DND-41 (cell line): ENCODE measurements around the gene SYNPO2L.
A peak's percentile ranks its signal among the peaks of the same experiment; 100 is the strongest.

Experiments used
- ATAC-seq: fragments of 200-7000 bp; cut with Tn5 transposase; 3 replicates; pipeline ENCODE4 v1.9.1; 2021; ENCODE audit warnings: low read depth; ENCODE audit not compliant: insufficient read depth
- DNase-seq: peaks from one replicate; pipeline ENCODE4 v3.0.0-alpha.2; 2020
- H2AFZ ChIP-seq: 2 replicates; pipeline ENCODE4 v1.6.0; 2012; ENCODE audit warnings: low read depth, low read length
- H3K27ac ChIP-seq: 2 replicates; pipeline ENCODE4 v1.5.1; 2012; ENCODE audit warnings: low read length, inconsistent platforms
- H3K27me3 ChIP-seq: fragments of 200-600 bp; sonication (generic); 2 replicates; pipeline ENCODE4 v1.6.0; 2012; ENCODE audit warnings: low read length, mild to moderate bottlenecking, inconsistent platforms; ENCODE audit not compliant: insufficient read depth, poor library complexity
- H3K36me3 ChIP-seq: 2 replicates; pipeline ENCODE4 v1.5.1; 2012; ENCODE audit warnings: low read length, inconsistent platforms; ENCODE audit not compliant: insufficient read depth
- H3K4me1 ChIP-seq: 2 replicates; pipeline ENCODE4 v1.5.1; 2012; ENCODE audit warnings: mild to moderate bottlenecking, low read length; ENCODE audit not compliant: insufficient read depth
- H3K4me2 ChIP-seq: 2 replicates; pipeline ENCODE4 v1.6.0; 2012; ENCODE audit warnings: mild to moderate bottlenecking, moderate library complexity, low read length, inconsistent platforms; ENCODE audit not compliant: insufficient read depth
- H3K4me3 ChIP-seq, 2 experiments: fragments of 200-600 bp in 1 of 2; shearing (Covaris generic) in 1 of 2; 2 replicates each; pipeline ENCODE4 v1.5.1; 2012 to 2016; ENCODE audit warnings: inconsistent platforms in 2 of 2, low read length in 2 of 2, mild to moderate bottlenecking in 2 of 2, low read depth in 1 of 2, moderate library complexity in 1 of 2
- H3K79me2 ChIP-seq: 2 replicates; pipeline ENCODE4 v1.6.0; 2012; ENCODE audit warnings: low read length, inconsistent platforms; ENCODE audit not compliant: insufficient read depth
- H3K9ac ChIP-seq: 2 replicates; pipeline ENCODE4 v1.6.0; 2012; ENCODE audit warnings: low read depth, mild to moderate bottlenecking, inconsistent platforms, low read length, moderate library complexity
- H3K9me3 ChIP-seq: 2 replicates; pipeline ENCODE4 v1.5.1; 2012; ENCODE audit warnings: low read length, moderate library complexity, mild to moderate bottlenecking, inconsistent platforms; ENCODE audit not compliant: insufficient read depth, severe bottlenecking
- H4K20me1 ChIP-seq: 2 replicates; pipeline ENCODE4 v1.6.0; 2012; ENCODE audit warnings: low read length; ENCODE audit not compliant: insufficient read depth
- CTCF ChIP-seq: IDR thresholded peaks from 2 replicates; pipeline ENCODE4 v1.5.1; 2012; ENCODE audit warnings: borderline replicate concordance, low read length, moderate library complexity, mild to moderate bottlenecking; ENCODE audit not compliant: poor library complexity, severe bottlenecking; ENCODE audit errors: extremely low read depth
- EZH2 ChIP-seq: IDR thresholded peaks from 3 replicates; pipeline ENCODE4 v1.6.1; 2012; ENCODE audit warnings: borderline replicate concordance, low read depth, mild to moderate bottlenecking, moderate library complexity, low read length, inconsistent platforms; ENCODE audit not compliant: severe bottlenecking

SYNPO2L gene

GRCh38 chr10:73655257-73655989 lies 406 bp downstream of the SYNPO2L start:
- Histone ChIP-seq H3K4me2 (no peak overlapping the region; the same call in 1 of the 2 replicates), H4K20me1 (no peaks in the 10 kb centered on the region), H3K79me2 (no peaks in the 10 kb centered on the region), H2AFZ (no peak overlapping the region), H3K4me1 (peaks cover 10% of the 10 kb centered on the region), H3K27me3 (no peaks in the 10 kb centered on the region), H3K36me3 (no peaks in the 10 kb centered on the region), H3K9me3 (no peaks in the 10 kb centered on the region), H3K9ac (no peak overlapping the region), H3K4me3 (no peak overlapping the region), H3K27ac (no peak overlapping the region)
- DNase-seq (peak; percentile 47), ATAC-seq (peak; percentile 79)
- TF ChIP-seq EZH2 (no peak), CTCF (no peak)

GRCh38 chr10:73653701-73654100 lies 2.1 kb downstream of the SYNPO2L start:
- H2AFZ ChIP-seq = no peak overlapping the region
- H3K27ac ChIP-seq = no peak overlapping the region
- H4K20me1 ChIP-seq = no peaks in the 10 kb centered on the region
- no peak for ATAC-seq
- no peak for DNase-seq
- H3K9me3 ChIP-seq = no peaks in the 10 kb centered on the region
- H3K79me2 ChIP-seq = no peaks in the 10 kb centered on the region
- no peak overlapping the region for H3K4me2 ChIP-seq
- H3K36me3 ChIP-seq = no peaks in the 10 kb centered on the region
- H3K4me3 ChIP-seq = no peak overlapping the region
- no peaks in the 10 kb centered on the region for H3K27me3 ChIP-seq
- H3K9ac ChIP-seq = no peak overlapping the region
- H3K4me1 ChIP-seq = peaks cover 10% of the 10 kb centered on the region
- TF ChIP-seq CTCF (peak; percentile 34), EZH2 (no peak)

GRCh38 chr10:73653195-73653594 lies 2.6 kb downstream of the SYNPO2L start:
- H3K27me3 ChIP-seq = no peaks in the 10 kb centered on the region
- H3K9ac ChIP-seq = no peak overlapping the region
- H3K36me3 ChIP-seq = no peaks in the 10 kb centered on the region
- no peak overlapping the region for H3K4me2 ChIP-seq
- no peaks in the 10 kb centered on the region for H4K20me1 ChIP-seq
- H3K4me3 ChIP-seq = no peak overlapping the region
- H3K4me1 ChIP-seq = peaks cover 10% of the 10 kb centered on the region
- H3K9me3 ChIP-seq = no peaks in the 10 kb centered on the region
- no peaks in the 10 kb centered on the region for H3K79me2 ChIP-seq
- no peak overlapping the region for H2AFZ ChIP-seq
- TF ChIP-seq CTCF = no peak
- no peak for TF ChIP-seq EZH2
- no peak overlapping the region for H3K27ac ChIP-seq
- ATAC-seq = no peak
- no peak for DNase-seq
